HepG2 (cell line): ENCODE data around the gene ING1. TPM values are rescaled to one million over a fixed set of nuclear protein-coding genes. Genes with fewer than 3 reads are reported as not detected.

Source experiments
- BCL6 ChIP-seq: IDR thresholded peaks from 2 replicates; pipeline ENCODE4 v1.6.1; 2016; ENCODE audit warnings: missing genetic modification reagents, missing compliant biosample characterization
- CBX5 ChIP-seq: sonication (generic); formaldehyde crosslinking; IDR thresholded peaks from 2 replicates; pipeline ENCODE4 v1.4.0; 2020; ENCODE audit warnings: missing genetic modification reagents, borderline replicate concordance
- CENPT ChIP-seq: sonication (generic); formaldehyde crosslinking; IDR thresholded peaks from 2 replicates; pipeline ENCODE4 v1.8.0; 2022; ENCODE audit warnings: low read depth, mild to moderate bottlenecking, moderate library complexity, missing genetic modification reagents
- ESRRA ChIP-seq: sonication (generic); formaldehyde crosslinking; IDR thresholded peaks from 2 replicates; pipeline ENCODE4 v1.5.1; 2020; ENCODE audit warnings: mild to moderate bottlenecking, low read depth, missing genetic modification reagents
- GATAD2A ChIP-seq: IDR thresholded peaks from 2 replicates; pipeline ENCODE4 v1.6.1; 2016
- HOMEZ ChIP-seq: IDR thresholded peaks from 2 replicates; pipeline ENCODE4 v1.6.1; 2016; ENCODE audit warnings: low read depth
- IRF2 ChIP-seq: IDR thresholded peaks from 2 replicates; pipeline ENCODE4 v1.6.1; 2018; ENCODE audit warnings: missing genetic modification reagents, missing compliant biosample characterization
- KDM3A ChIP-seq: IDR thresholded peaks from 2 replicates; pipeline ENCODE4 v1.6.1; 2018; ENCODE audit warnings: low read depth, missing compliant biosample characterization
- NFE2L2 ChIP-seq: fragments of 150-350 bp; IDR thresholded peaks from 2 replicates; pipeline ENCODE4 v1.6.1; 2014; ENCODE audit warnings: low read length
- NFIC ChIP-seq: IDR thresholded peaks from 2 replicates; pipeline ENCODE4 v1.6.1; 2012; ENCODE audit warnings: mild to moderate bottlenecking, low read length, inconsistent platforms
- NKX3-1 ChIP-seq: sonication (generic); formaldehyde crosslinking; IDR thresholded peaks from 2 replicates; pipeline ENCODE4 v1.5.0; 2020; ENCODE audit warnings: missing genetic modification reagents
- PRPF4 ChIP-seq: fragments of 200-400 bp; formaldehyde crosslinking; IDR thresholded peaks from 2 replicates; pipeline ENCODE4 v1.6.1; 2016; ENCODE audit warnings: low read length, low read depth; ENCODE audit not compliant: poor library complexity, severe bottlenecking
- SNAPC2 ChIP-seq: sonication (generic); formaldehyde crosslinking; IDR thresholded peaks from 2 replicates; pipeline ENCODE4 v1.8.1; 2022; ENCODE audit warnings: mild to moderate bottlenecking, missing genetic modification reagents
- ZNF232 ChIP-seq: sonication (generic); formaldehyde crosslinking; IDR thresholded peaks from 2 replicates; pipeline ENCODE4 v1.4.0; 2020; ENCODE audit warnings: missing genetic modification reagents, borderline replicate concordance
- ZNF3 ChIP-seq: IDR thresholded peaks from 2 replicates; pipeline ENCODE4 v1.7.0; 2017; ENCODE audit warnings: inconsistent platforms
- ZNF431 ChIP-seq: sonication (generic); formaldehyde crosslinking; IDR thresholded peaks from 2 replicates; pipeline ENCODE4 v1.9.0; 2022; ENCODE audit warnings: missing genetic modification reagents, low read depth, mild to moderate bottlenecking, borderline replicate concordance
- ZNF512 ChIP-seq: sonication (generic); formaldehyde crosslinking; IDR thresholded peaks from 2 replicates; pipeline ENCODE4 v1.4.0; 2020; ENCODE audit warnings: mild to moderate bottlenecking, missing genetic modification reagents
- ZNF547 ChIP-seq: sonication (generic); formaldehyde crosslinking; IDR thresholded peaks from 2 replicates; pipeline ENCODE4 v1.5.1; 2020; ENCODE audit warnings: mild to moderate bottlenecking, missing genetic modification reagents
- ZNF558 ChIP-seq: sonication (generic); formaldehyde crosslinking; IDR thresholded peaks from 2 replicates; pipeline ENCODE4 v1.9.0; 2022; ENCODE audit warnings: mild to moderate bottlenecking, missing genetic modification reagents, borderline replicate concordance
- ZNF580 ChIP-seq: IDR thresholded peaks from 2 replicates; pipeline ENCODE4 v1.6.1; 2016; ENCODE audit warnings: low read depth, borderline replicate concordance
- ZNF841 ChIP-seq: sonication (generic); formaldehyde crosslinking; IDR thresholded peaks from 2 replicates; pipeline ENCODE4 v1.8.1; 2023; ENCODE audit warnings: missing genetic modification reagents, borderline replicate concordance
- ZSCAN20 ChIP-seq: sonication (generic); formaldehyde crosslinking; IDR thresholded peaks from 2 replicates; pipeline ENCODE4 v1.4.0; 2020; ENCODE audit warnings: missing genetic modification reagents, mild to moderate bottlenecking, borderline replicate concordance
- polyA plus RNA-seq, 8 experiments: library from polyadenylated mRNA; depleted of rRNA in 3 of 8; stranded (reverse) in 7 of 8; unstranded in 1 of 8; fragments of >200 nt; fragmentation: Illumina TruSeq in 4 of 8; extraction: Trizol in 4 of 8; gene quantifications; 2 replicates each; pipeline versions ENCODE4 v1.2.1 to v1.2.3, GENCODE V29; 2011 to 2016; ENCODE audit warnings: low read depth in 4 of 8, missing spikeins in 1 of 8, mixed read lengths in 1 of 8; ENCODE audit not compliant: insufficient read depth in 1 of 8
- total RNA-seq, 5 experiments: library from RNA; depleted of rRNA; stranded (reverse); fragments of >200 nt; fragmentation: Illumina TruSeq; extraction: Trizol; gene quantifications; 2 replicates each; pipeline ENCODE4 v1.2.3, GENCODE V29; 2016; ENCODE audit warnings: low read depth in 1 of 5
- TF ChIP-seq, protein P1 (sequence below), 2 experiments: sonication (generic) in 1 of 2; formaldehyde crosslinking in 1 of 2; IDR thresholded peaks; 2 replicates each; pipeline versions ENCODE4 v1.5.1 to v1.6.1; 2011 to 2020; ENCODE audit warnings: borderline replicate concordance in 1 of 2, low read depth in 1 of 2, low read length in 1 of 2, mild to moderate bottlenecking in 1 of 2, missing genetic modification reagents in 1 of 2, moderate library complexity in 1 of 2
- TF ChIP-seq, protein P2 (sequence below): sonication (generic); formaldehyde crosslinking; IDR thresholded peaks from 2 replicates; pipeline ENCODE4 v1.5.0; 2020; ENCODE audit warnings: missing genetic modification reagents, mild to moderate bottlenecking, borderline replicate concordance

ING1 gene
- total and polyA plus RNA-seq, 2 of the 13 experiments (the other 11 are each of a cell fraction or from before 2014, with no cell fraction given), result 8.1 to 16.1 TPM

GRCh38 chr13:110712081-110712848 is 1.2 kb upstream of the ING1 start (continued):
- TF ChIP-seq HOMEZ (CRISPR knock-in tag) (no peak), IRF2 (CRISPR knock-in tag) (no peak), BCL6 (CRISPR knock-in tag) (peak; percentile 24; the same call in 1 of the 2 replicates), ZSCAN20 (CRISPR knock-in tag) (0 out of 2 replicates have a peak, but pooled peaks have one; percentile 10), ZNF558 (CRISPR knock-in tag) (no peak), CENPT (CRISPR knock-in tag) (no peak), CBX5 (CRISPR knock-in tag) (no peak), ZNF431 (CRISPR knock-in tag) (no peak), ZNF580 (CRISPR knock-in tag) (no peak), NKX3-1 (0 out of 2 replicates have a peak, but pooled peaks have one; percentile 73), GATAD2A (CRISPR knock-in tag) (no peak), NFIC (no peak), NFE2L2 (no peak), ZNF841 (CRISPR knock-in tag) (0 out of 2 replicates have a peak, but pooled peaks have one; percentile 58), ESRRA (CRISPR knock-in tag) (no peak), ZNF3 (CRISPR knock-in tag) (no peak), PRPF4 (no peak), KDM3A (CRISPR knock-in tag) (0 out of 2 replicates have a peak, but pooled peaks have one; percentile 7), ZNF547 (CRISPR knock-in tag) (no peak), ZNF512 (CRISPR knock-in tag) (no peak), SNAPC2 (CRISPR knock-in tag) (0 out of 2 replicates have a peak, but pooled peaks have one; percentile 54), ZNF232 (0 out of 2 replicates have a peak, but pooled peaks have one; percentile 17)
- TF ChIP-seq, protein P1, sequence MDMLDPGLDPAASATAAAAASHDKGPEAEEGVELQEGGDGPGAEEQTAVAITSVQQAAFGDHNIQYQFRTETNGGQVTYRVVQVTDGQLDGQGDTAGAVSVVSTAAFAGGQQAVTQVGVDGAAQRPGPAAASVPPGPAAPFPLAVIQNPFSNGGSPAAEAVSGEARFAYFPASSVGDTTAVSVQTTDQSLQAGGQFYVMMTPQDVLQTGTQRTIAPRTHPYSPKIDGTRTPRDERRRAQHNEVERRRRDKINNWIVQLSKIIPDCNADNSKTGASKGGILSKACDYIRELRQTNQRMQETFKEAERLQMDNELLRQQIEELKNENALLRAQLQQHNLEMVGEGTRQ (IDR thresholded peaks at IDR 0.05; ENCODE audit: low read depth, low read length), result no peak
- TF ChIP-seq, protein P1 (CRISPR knock-in tag; IDR thresholded peaks at IDR 0.05; ENCODE audit: borderline replicate concordance), result no peak
- TF ChIP-seq, protein P2, sequence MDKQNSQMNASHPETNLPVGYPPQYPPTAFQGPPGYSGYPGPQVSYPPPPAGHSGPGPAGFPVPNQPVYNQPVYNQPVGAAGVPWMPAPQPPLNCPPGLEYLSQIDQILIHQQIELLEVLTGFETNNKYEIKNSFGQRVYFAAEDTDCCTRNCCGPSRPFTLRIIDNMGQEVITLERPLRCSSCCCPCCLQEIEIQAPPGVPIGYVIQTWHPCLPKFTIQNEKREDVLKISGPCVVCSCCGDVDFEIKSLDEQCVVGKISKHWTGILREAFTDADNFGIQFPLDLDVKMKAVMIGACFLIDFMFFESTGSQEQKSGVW (CRISPR knock-in tag), result 0 out of 2 replicates have a peak, but pooled peaks have one; percentile 36
